Myometrial cell (primary cell): ENCODE measurements around the gene STK4. TPM values are rescaled to one million over a fixed set of nuclear protein-coding genes. Genes with fewer than 3 reads are reported as not detected.

Source experiments
- total RNA-seq: library from RNA; depleted of rRNA; stranded (reverse); fragments of >200 nt; gene quantifications from 2 replicates; pipeline ENCODE4 v1.2.3, GENCODE V29; 2015

STK4 gene
- 15.0 and 20.2 TPM in 2 replicates for total RNA-seq

GRCh38 chr20:44966030-44966961, at the start of gene STK4:
TSS of gene STK4 (plus strand) at chr20:44966512. CDS start at chr20:44966569, 57 bp downstream.

GRCh38 chr20:44960103-44960852, 6.0 kb upstream of the STK4 start, which contains the start of gene TOMM34:
TSS of gene TOMM34 (minus strand) at chr20:44960397. CDS start at chr20:44960333, 64 bp downstream.

DNA sequence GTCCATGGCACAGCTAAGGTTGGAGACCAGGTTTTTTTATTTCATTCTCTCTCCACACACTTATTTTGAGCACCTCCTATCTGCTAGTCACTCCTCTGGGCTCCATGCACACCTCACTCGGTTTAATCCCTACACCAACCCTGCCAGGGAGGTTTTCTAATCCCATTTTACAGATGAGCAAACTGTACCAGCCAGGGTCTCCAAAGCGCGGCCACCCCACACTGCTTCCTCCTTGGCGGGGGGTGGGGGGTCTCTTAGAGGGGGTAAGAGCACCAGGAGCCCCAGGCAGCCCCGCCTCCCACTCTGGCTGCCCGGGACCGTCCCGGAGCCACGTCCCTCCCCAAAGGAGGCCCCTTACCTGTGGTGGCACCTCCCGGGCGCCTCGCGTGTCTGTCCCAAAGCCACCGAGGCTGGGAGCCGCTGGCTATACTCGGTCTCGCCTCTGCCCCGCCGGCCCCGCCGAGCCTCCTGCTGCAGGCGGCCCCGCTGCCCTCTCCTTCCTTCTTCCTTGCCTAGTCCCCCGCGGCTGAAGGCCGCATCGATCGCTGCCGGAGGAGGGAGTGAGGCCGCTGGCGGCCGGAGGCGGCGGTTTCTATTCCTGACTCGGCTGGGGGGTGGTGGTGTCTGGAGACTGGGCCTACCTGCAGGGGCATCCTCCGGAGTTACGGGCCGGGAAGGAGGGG, 134.4 kb downstream of the STK4 start, which contains the start of gene KCNS1:
Gene KCNS1, minus strand, starts transcription at position 565 of the 683 bp plus-strand sequence. CDS start 1,891 bp downstream, outside the sequence.

DNA sequence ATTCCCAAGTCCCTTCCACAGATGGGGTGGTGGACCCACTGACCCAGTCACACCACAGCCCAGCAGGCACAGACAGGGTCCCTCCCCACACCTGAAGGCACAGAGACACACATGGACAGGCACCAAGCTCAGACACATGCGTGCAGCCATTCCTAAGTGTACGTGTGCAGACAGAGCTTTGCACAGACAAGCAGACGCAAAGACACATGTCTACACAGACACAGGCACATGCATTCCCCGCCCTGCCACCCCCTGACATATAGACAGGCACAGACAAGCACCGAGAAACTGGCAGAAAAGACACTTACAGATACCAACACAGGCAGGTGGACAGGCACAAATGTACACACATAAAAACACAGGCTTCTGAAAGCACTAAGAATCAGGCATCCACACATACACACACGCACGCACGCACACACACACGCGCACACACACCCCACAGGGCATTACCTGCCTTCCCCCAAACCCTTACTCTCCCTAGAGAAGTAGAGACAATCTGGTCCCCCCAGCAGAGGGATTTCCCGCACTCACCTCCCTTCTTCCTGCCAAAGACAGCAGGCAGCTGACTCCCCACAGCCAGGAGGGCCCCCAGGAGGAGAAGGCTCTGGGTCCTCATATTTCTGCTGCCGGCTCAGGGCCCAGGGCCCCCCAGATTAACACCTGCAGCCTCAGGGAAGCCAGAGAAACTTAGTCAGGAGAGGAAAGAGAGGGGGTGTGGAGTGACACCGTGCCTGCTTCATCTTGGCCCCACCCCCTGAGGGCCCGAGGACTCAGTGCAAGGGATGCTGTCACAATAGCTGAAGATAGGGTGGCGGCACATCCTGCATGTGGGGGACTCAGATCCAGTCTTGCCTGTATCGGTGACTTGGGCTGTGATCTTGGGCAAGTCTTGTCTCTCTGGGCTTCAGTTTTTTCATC, 148.4 kb downstream of the STK4 start, which contains the start of gene WFDC5:
Gene WFDC5, minus strand, starts transcription at position 710 of the 921 bp plus-strand sequence. Its CDS starts 91 bp downstream, at position 619.

DNA sequence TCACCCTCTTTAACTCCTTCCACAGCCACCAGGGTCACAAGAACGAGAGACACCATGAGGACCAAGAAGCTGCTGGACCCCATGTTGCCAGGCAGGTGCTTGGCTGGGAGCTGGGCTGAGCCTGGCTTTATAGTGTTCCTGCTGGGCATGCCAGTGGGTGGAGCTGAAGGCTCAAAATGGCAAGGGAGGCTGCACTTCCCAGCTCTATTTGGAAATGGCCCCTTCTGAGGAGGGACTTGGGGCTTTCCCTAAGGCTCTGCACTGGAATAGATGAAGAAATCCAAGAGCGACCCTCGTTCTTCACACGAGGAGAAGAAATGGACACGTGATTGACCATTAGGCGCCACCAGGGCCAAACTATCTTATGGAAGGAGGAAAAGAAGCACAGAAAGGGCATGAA, 158.1 kb downstream of the STK4 start, which contains the start of gene WFDC12:
Gene WFDC12, minus strand, starts transcription at position 101 of the 400 bp plus-strand sequence. Its CDS starts 18 bp downstream, at position 83.

Other genes starting within 250 kb of the STK4 start
- gene KCNK15, start 220.6 kb upstream of the STK4 start, total RNA-seq: not detected in 2 replicates
- not detected in 2 replicates for gene RIMS4, start 156.0 kb upstream of the STK4 start, total RNA-seq
- 122 and 140 TPM in 2 replicates for gene YWHAB, start 80.8 kb upstream of the STK4 start, total RNA-seq
- 5.8 and 8.1 TPM in 2 replicates for gene PABPC1L, start 56.5 kb upstream of the STK4 start, total RNA-seq
- gene TOMM34, start 6.1 kb upstream of the STK4 start, total RNA-seq: 94.6 and 105 TPM in 2 replicates
- gene KCNS1, start 134.6 kb downstream of the STK4 start, total RNA-seq: 0.71 TPM in 1 of 2 replicates, not detected in the other
- gene WFDC5, start 148.7 kb downstream of the STK4 start, total RNA-seq: not detected in 2 replicates
- gene WFDC12, start 158.0 kb downstream of the STK4 start, total RNA-seq: not detected in 2 replicates
- gene PI3, start 208.4 kb downstream of the STK4 start, total RNA-seq: not detected in 2 replicates
- not detected in 2 replicates for gene SEMG1, start 240.5 kb downstream of the STK4 start, total RNA-seq